ENCODE data around the gene ADARB2.

The ADARB2 gene

GRCh38 chr10:1293636-1294435, 443.5 kb downstream of the ADARB2 start:
- DNase-seq = no peak

GRCh38 chr10:1293157-1293556, 444.2 kb downstream of the ADARB2 start:
- DNase-seq = no peak

- no peak for DNase-seq
Measured at GRCh38 chr10:1292611-1293031, 444.7 kb downstream of the ADARB2 start.

- DNase-seq = no peak
Measured at GRCh38 chr10:1291178-1292090, 445.9 kb downstream of the ADARB2 start.

- no peak for DNase-seq
Measured at GRCh38 chr10:1290071-1290471, 447.3 kb downstream of the ADARB2 start.

GRCh38 chr10:1289591-1289990, 447.7 kb downstream of the ADARB2 start:
- DNase-seq = peak; percentile 41

GRCh38 chr10:1287971-1288401, 449.3 kb downstream of the ADARB2 start:
- DNase-seq = no peak

GRCh38 chr10:1287487-1287886, 449.8 kb downstream of the ADARB2 start:
- no peak for DNase-seq

- DNase-seq = no peak
Measured at GRCh38 chr10:1284076-1284475, 453.2 kb downstream of the ADARB2 start.

GRCh38 chr10:1281405-1281782, 455.9 kb downstream of the ADARB2 start:
- no peak for DNase-seq

GRCh38 chr10:1280466-1281404, 456.6 kb downstream of the ADARB2 start:
- DNase-seq = peak; percentile 18

- DNase-seq = no peak
Measured at GRCh38 chr10:1278306-1278705, 459.0 kb downstream of the ADARB2 start.

GRCh38 chr10:1274701-1275544, 462.4 kb downstream of the ADARB2 start:
- DNase-seq = no peak

- DNase-seq = no peak
Measured at GRCh38 chr10:1274111-1274661, 463.1 kb downstream of the ADARB2 start.

GRCh38 chr10:1273372-1274105, 463.8 kb downstream of the ADARB2 start:
- DNase-seq = no peak

- DNase-seq = no peak
Measured at GRCh38 chr10:1272777-1273161, 464.6 kb downstream of the ADARB2 start.

- peak; percentile 6 for DNase-seq
Measured at GRCh38 chr10:1272079-1272776, 465.1 kb downstream of the ADARB2 start.

GRCh38 chr10:1270906-1271305, 466.4 kb downstream of the ADARB2 start:
- DNase-seq = no peak

GRCh38 chr10:1270490-1270889, 466.8 kb downstream of the ADARB2 start:
- no peak for DNase-seq

GRCh38 chr10:1268831-1269230, 468.5 kb downstream of the ADARB2 start:
- no peak for DNase-seq
